Fibroblast of villous mesenchyme (primary cell): Measurements from ENCODE around the gene AK5. TPM values are rescaled to one million over a fixed set of nuclear protein-coding genes. Genes with fewer than 3 reads are reported as not detected.

Source experiments
- DNase-seq: peaks from one replicate; pipeline ENCODE4 v3.0.0-alpha.2; 2010; ENCODE audit warnings: low read depth
- H3K4me3 ChIP-seq: 2 replicates; pipeline ENCODE4 v1.5.1; 2011; ENCODE audit warnings: low read depth, mild to moderate bottlenecking, low read length
- total RNA-seq: library from RNA; depleted of rRNA; stranded (reverse); fragments of >200 nt; gene quantifications from 2 replicates; pipeline ENCODE4 v1.2.3, GENCODE V29; 2012
- TF ChIP-seq, protein P1 (sequence below): IDR thresholded peaks from 2 replicates; pipeline ENCODE4 v1.5.1; 2012; ENCODE audit warnings: low read depth, mild to moderate bottlenecking, low read length; ENCODE audit not compliant: insufficient read depth

The AK5 gene
- total RNA-seq, 1 donor: 123 TPM

- no peak overlapping the region for H3K4me3 ChIP-seq
- TF ChIP-seq, protein P1, sequence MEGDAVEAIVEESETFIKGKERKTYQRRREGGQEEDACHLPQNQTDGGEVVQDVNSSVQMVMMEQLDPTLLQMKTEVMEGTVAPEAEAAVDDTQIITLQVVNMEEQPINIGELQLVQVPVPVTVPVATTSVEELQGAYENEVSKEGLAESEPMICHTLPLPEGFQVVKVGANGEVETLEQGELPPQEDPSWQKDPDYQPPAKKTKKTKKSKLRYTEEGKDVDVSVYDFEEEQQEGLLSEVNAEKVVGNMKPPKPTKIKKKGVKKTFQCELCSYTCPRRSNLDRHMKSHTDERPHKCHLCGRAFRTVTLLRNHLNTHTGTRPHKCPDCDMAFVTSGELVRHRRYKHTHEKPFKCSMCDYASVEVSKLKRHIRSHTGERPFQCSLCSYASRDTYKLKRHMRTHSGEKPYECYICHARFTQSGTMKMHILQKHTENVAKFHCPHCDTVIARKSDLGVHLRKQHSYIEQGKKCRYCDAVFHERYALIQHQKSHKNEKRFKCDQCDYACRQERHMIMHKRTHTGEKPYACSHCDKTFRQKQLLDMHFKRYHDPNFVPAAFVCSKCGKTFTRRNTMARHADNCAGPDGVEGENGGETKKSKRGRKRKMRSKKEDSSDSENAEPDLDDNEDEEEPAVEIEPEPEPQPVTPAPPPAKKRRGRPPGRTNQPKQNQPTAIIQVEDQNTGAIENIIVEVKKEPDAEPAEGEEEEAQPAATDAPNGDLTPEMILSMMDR: no peak
- no peak for DNase-seq
Observed at GRCh38 chr1:77553568-77554291, 271.9 kb downstream of the AK5 start.

DNA sequence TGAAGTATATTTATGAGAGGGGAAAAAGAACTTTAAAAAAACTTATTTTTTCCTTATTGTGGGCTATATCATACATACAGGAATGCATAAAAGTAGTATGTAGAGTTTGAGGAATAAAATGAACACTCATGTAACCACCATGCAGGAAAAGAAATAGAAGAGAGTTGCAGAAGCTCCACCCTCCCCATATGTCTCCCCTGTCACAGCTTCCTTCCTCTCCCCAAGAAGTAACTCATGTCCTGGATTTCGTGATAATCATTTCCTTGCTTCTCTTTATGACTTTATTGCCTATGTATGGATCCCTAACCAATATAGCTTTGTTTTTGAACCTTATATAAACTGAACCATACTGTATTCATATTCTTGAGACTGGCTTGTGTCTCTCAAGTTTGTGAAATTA is 274.2 kb downstream of the AK5 start:
- no peak overlapping the region for H3K4me3 ChIP-seq
- no peak for DNase-seq
- TF ChIP-seq, protein P1: no peak

- H3K4me3 ChIP-seq: no peak overlapping the region
- TF ChIP-seq, protein P1: no peak
- no peak for DNase-seq
Observed at GRCh38 chr1:77557053-77557452, 275.2 kb downstream of the AK5 start.

- TF ChIP-seq, protein P1: no peak
- no peak for DNase-seq
- H3K4me3 ChIP-seq: no peak overlapping the region
Observed at GRCh38 chr1:77558591-77559164, 276.9 kb downstream of the AK5 start.

GRCh38 chr1:77560741-77561140 is 278.9 kb downstream of the AK5 start:
- no peak overlapping the region for H3K4me3 ChIP-seq
- no peak for DNase-seq
- TF ChIP-seq, protein P1: no peak

DNA sequence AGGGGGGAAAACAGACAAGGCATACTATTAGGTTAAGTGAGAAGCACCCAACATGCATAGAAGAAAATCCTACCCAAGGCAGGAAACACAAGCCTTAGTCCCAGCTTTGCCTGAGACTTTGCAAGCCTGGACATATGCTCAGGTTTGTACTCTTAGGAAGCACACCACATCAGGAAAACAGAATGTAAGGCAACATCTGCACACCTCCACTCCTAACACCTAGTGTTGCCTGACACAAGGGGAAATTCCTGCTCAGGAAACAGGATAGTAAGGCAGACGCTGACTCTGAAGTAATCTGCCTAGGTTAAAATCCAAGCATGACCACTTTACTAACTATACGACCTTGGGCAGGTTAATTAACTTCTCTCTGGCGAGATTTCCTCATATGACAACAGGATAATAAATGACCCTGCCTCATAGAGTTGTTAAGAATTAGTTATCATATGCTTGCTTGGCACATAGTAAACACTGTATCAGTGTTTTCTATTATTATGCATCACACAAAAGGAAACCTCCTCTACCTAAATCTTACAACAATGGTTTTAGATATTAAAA is 280.9 kb downstream of the AK5 start:
- TF ChIP-seq, protein P1: no peak
- DNase-seq: no peak
- H3K4me3 ChIP-seq: no peak overlapping the region
